Karpas-422 (cell line): Measurements from ENCODE around the gene LMNTD2. TPM values are rescaled to one million over a fixed set of nuclear protein-coding genes. Genes with fewer than 3 reads are reported as not detected.

Experiments
- DNase-seq: peaks from one replicate; pipeline ENCODE4 v3.0.0-alpha.2; 2015
- H2AFZ ChIP-seq: fragments of 200-600 bp; sonication (generic); 2 replicates; pipeline ENCODE4 v1.6.1; 2014; ENCODE audit warnings: antibody characterized with exemption, low read length, mixed read lengths
- H3K27ac ChIP-seq: fragments of 200-600 bp; sonication (generic); 2 replicates; pipeline ENCODE4 v1.5.1; 2014; ENCODE audit warnings: mild to moderate bottlenecking, low read length, moderate library complexity
- H3K27me3 ChIP-seq: fragments of 200-600 bp; sonication (generic); 2 replicates; pipeline ENCODE4 v1.6.1; 2014; ENCODE audit warnings: low read length, mixed read lengths
- H3K36me3 ChIP-seq: fragments of 200-600 bp; sonication (generic); 2 replicates; pipeline ENCODE4 v1.6.1; 2014; ENCODE audit warnings: low read length, mixed read lengths; ENCODE audit not compliant: insufficient read depth
- H3K4me1 ChIP-seq: fragments of 200-600 bp; sonication (generic); 2 replicates; pipeline ENCODE4 v1.6.1; 2014; ENCODE audit warnings: mild to moderate bottlenecking, low read length, mixed read lengths
- H3K4me2 ChIP-seq: fragments of 200-600 bp; sonication (generic); 2 replicates; pipeline ENCODE4 v1.6.1; 2014; ENCODE audit warnings: low read length, low read depth, mild to moderate bottlenecking; ENCODE audit not compliant: poor library complexity, severe bottlenecking
- H3K4me3 ChIP-seq: fragments of 200-600 bp; sonication (generic); 2 replicates; pipeline ENCODE4 v1.5.1; 2014; ENCODE audit warnings: mild to moderate bottlenecking, antibody characterized with exemption, low read length, mixed read lengths
- H3K79me2 ChIP-seq: fragments of 200-600 bp; sonication (generic); 2 replicates; pipeline ENCODE4 v1.6.1; 2014; ENCODE audit warnings: mild to moderate bottlenecking, low read length, mixed read lengths
- H3K9ac ChIP-seq: fragments of 200-600 bp; sonication (generic); 2 replicates; pipeline ENCODE4 v1.6.0; 2014; ENCODE audit warnings: low read length
- H3K9me2 ChIP-seq: fragments of 200-600 bp; sonication (generic), shearing (Covaris generic); replicated peaks from 2 replicates; pipeline ENCODE4 v1.6.0; 2014; ENCODE audit warnings: mild to moderate bottlenecking, low read length, moderate library complexity; ENCODE audit not compliant: insufficient read depth
- H3K9me3 ChIP-seq: fragments of 300-700, 200-600 bp; sonication (generic); 2 replicates; pipeline ENCODE4 v1.6.1; 2014; ENCODE audit warnings: low read length, mixed read lengths
- H4K20me1 ChIP-seq: fragments of 200-600 bp; sonication (generic); 2 replicates; pipeline ENCODE4 v1.6.1; 2014; ENCODE audit warnings: mild to moderate bottlenecking, antibody characterized with exemption, low read length, low read depth; ENCODE audit not compliant: insufficient read depth
- total RNA-seq: library from RNA; depleted of rRNA; stranded (reverse); fragments of >200 nt; shearing (Covaris generic); gene quantifications from 2 replicates; pipeline ENCODE4 v1.2.3, GENCODE V29; 2014; ENCODE audit warnings: low replicate concordance

The LMNTD2 gene
- total RNA-seq, 1 experiment from 2014 or later = 6.2 TPM

DNA sequence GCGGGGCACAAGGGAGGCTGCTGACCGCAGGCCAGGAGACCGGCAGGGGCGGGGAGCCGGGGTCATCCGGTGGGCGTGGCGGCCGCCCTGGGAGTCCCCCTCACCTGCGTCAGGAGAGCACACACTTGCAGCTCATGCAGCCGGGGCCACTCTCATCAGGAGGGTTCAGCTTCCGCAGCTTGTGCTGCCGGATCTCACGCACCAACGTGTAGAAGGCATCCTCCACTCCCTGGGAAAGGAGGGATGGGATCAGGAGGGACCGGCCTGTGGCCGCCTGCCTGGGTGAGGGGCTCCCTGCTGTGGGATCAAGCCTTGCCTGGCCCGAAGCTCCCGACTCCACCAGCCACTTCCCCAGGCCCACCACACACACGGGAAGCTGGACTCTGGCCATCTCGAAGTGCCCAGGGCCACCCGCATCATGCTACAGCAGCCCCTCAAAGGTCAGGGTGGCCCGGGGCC, 28.0 kb downstream of the LMNTD2 start:
- Histone ChIP-seq H3K9ac (no peak overlapping the region), H3K79me2 (peaks cover 7% of the 10 kb centered on the region; the same call in 1 of the 2 replicates), H3K36me3 (no peaks in the 10 kb centered on the region; the same call in 1 of the 2 replicates), H3K9me2 (no peaks in the 10 kb centered on the region), H2AFZ (no peak overlapping the region), H3K4me2 (no peak overlapping the region), H4K20me1 (peaks cover 15% of the 10 kb centered on the region), H3K9me3 (no peaks in the 10 kb centered on the region), H3K4me1 (peaks cover 27% of the 10 kb centered on the region), H3K4me3 (no peak overlapping the region), H3K27me3 (no peaks in the 10 kb centered on the region), H3K27ac (no peak overlapping the region)
- DNase-seq = no peak

GRCh38 chr11:531919-532526, 28.5 kb downstream of the LMNTD2 start:
- H3K9ac ChIP-seq = no peak overlapping the region
- no peak overlapping the region for H3K4me2 ChIP-seq
- H4K20me1 ChIP-seq = peaks cover 15% of the 10 kb centered on the region
- no peaks in the 10 kb centered on the region for H3K27me3 ChIP-seq
- H3K27ac ChIP-seq = no peak overlapping the region
- DNase-seq = no peak
- no peaks in the 10 kb centered on the region; the same call in 1 of the 2 replicates for H3K36me3 ChIP-seq
- peaks cover 23% of the 10 kb centered on the region for H3K4me1 ChIP-seq
- no peak overlapping the region for H3K4me3 ChIP-seq
- H3K9me2 ChIP-seq = no peaks in the 10 kb centered on the region
- peaks cover 7% of the 10 kb centered on the region; the same call in 1 of the 2 replicates for H3K79me2 ChIP-seq
- no peak overlapping the region for H2AFZ ChIP-seq
- H3K9me3 ChIP-seq = no peaks in the 10 kb centered on the region

- Histone ChIP-seq H2AFZ (no peak overlapping the region), H3K27ac (no peak overlapping the region), H3K9ac (no peak overlapping the region), H3K9me3 (no peaks in the 10 kb centered on the region), H4K20me1 (peaks cover 15% of the 10 kb centered on the region), H3K79me2 (peaks cover 7% of the 10 kb centered on the region; the same call in 1 of the 2 replicates), H3K9me2 (no peaks in the 10 kb centered on the region), H3K36me3 (no peaks in the 10 kb centered on the region; the same call in 1 of the 2 replicates), H3K27me3 (no peaks in the 10 kb centered on the region), H3K4me1 (peaks cover 14% of the 10 kb centered on the region), H3K4me2 (no peak overlapping the region), H3K4me3 (no peak overlapping the region)
- no peak for DNase-seq
Measured at GRCh38 chr11:530960-531831, 29.3 kb downstream of the LMNTD2 start.

- H3K4me2 ChIP-seq = no peak overlapping the region
- H3K9ac ChIP-seq = no peak overlapping the region
- peaks cover 15% of the 10 kb centered on the region for H4K20me1 ChIP-seq
- no peaks in the 10 kb centered on the region for H3K9me2 ChIP-seq
- H3K4me3 ChIP-seq = no peak overlapping the region
- peaks cover 12% of the 10 kb centered on the region for H3K4me1 ChIP-seq
- no peak overlapping the region for H3K27ac ChIP-seq
- H3K36me3 ChIP-seq = no peaks in the 10 kb centered on the region; the same call in 1 of the 2 replicates
- no peak for DNase-seq
- H3K9me3 ChIP-seq = no peaks in the 10 kb centered on the region
- H3K79me2 ChIP-seq = peaks cover 6% of the 10 kb centered on the region; the same call in 1 of the 2 replicates
- H2AFZ ChIP-seq = no peak overlapping the region
- no peaks in the 10 kb centered on the region for H3K27me3 ChIP-seq
Measured at GRCh38 chr11:529728-530411, 30.7 kb downstream of the LMNTD2 start.

- H2AFZ ChIP-seq = no peak overlapping the region
- peaks cover 5% of the 10 kb centered on the region for H3K4me1 ChIP-seq
- no peaks in the 10 kb centered on the region; the same call in 1 of the 2 replicates for H3K36me3 ChIP-seq
- no peak overlapping the region for H3K27ac ChIP-seq
- no peak overlapping the region for H3K4me3 ChIP-seq
- no peaks in the 10 kb centered on the region for H3K9me2 ChIP-seq
- H3K27me3 ChIP-seq = no peaks in the 10 kb centered on the region
- no peak overlapping the region for H3K9ac ChIP-seq
- H3K9me3 ChIP-seq = no peaks in the 10 kb centered on the region
- H4K20me1 ChIP-seq = peaks cover 8% of the 10 kb centered on the region
- no peak overlapping the region for H3K4me2 ChIP-seq
- H3K79me2 ChIP-seq = no peaks in the 10 kb centered on the region
- no peak for DNase-seq
Measured at GRCh38 chr11:528815-529727, 31.5 kb downstream of the LMNTD2 start.

- no peaks in the 10 kb centered on the region for H3K79me2 ChIP-seq
- no peak overlapping the region for H2AFZ ChIP-seq
- H3K9me2 ChIP-seq = no peaks in the 10 kb centered on the region
- H3K9ac ChIP-seq = no peak overlapping the region
- peaks cover under 1% of the 10 kb centered on the region; the same call in 1 of the 2 replicates for H4K20me1 ChIP-seq
- H3K4me2 ChIP-seq = no peak overlapping the region
- no peaks in the 10 kb centered on the region for H3K27me3 ChIP-seq
- no peak overlapping the region for H3K4me3 ChIP-seq
- H3K36me3 ChIP-seq = no peaks in the 10 kb centered on the region; the same call in 1 of the 2 replicates
- H3K27ac ChIP-seq = no peak overlapping the region
- DNase-seq = no peak
- H3K9me3 ChIP-seq = no peaks in the 10 kb centered on the region
- peaks cover 4% of the 10 kb centered on the region; the same call in 1 of the 2 replicates for H3K4me1 ChIP-seq
Measured at GRCh38 chr11:528166-528814, 32.2 kb downstream of the LMNTD2 start.

- peaks cover 2% of the 10 kb centered on the region; the same call in 1 of the 2 replicates for H3K4me1 ChIP-seq
- H3K9ac ChIP-seq = no peak overlapping the region
- no peaks in the 10 kb centered on the region for H3K36me3 ChIP-seq
- no peaks in the 10 kb centered on the region for H3K9me2 ChIP-seq
- H2AFZ ChIP-seq = no peak overlapping the region
- no peak overlapping the region for H3K4me2 ChIP-seq
- H4K20me1 ChIP-seq = no peaks in the 10 kb centered on the region
- H3K27me3 ChIP-seq = no peaks in the 10 kb centered on the region
- no peaks in the 10 kb centered on the region for H3K9me3 ChIP-seq
- DNase-seq = no peak
- no peak overlapping the region for H3K27ac ChIP-seq
- no peak overlapping the region for H3K4me3 ChIP-seq
- H3K79me2 ChIP-seq = no peaks in the 10 kb centered on the region
Measured at GRCh38 chr11:526192-526591, 34.3 kb downstream of the LMNTD2 start.
